GM12891 (cell line): Measurements from ENCODE around the gene KIF26A.

Source experiments
- POLR2A ChIP-seq: IDR thresholded peaks from 2 replicates; pipeline ENCODE4 v1.6.1; 2011; ENCODE audit warnings: low read depth, low read length, control low read depth
- POLR2AphosphoS5 ChIP-seq: IDR thresholded peaks from 2 replicates; pipeline ENCODE4 v1.6.1; 2011; ENCODE audit warnings: low read depth, low read length, control low read depth

GRCh38 chr14:104094709-104095425 lies 43.5 kb upstream of the KIF26A start:
- TF ChIP-seq POLR2A: no peak
- TF ChIP-seq POLR2AphosphoS5: no peak
